ENCODE results near the gene PWP1. TPM values are rescaled to one million over a fixed set of nuclear protein-coding genes. Genes with fewer than 3 reads are reported as not detected.

PWP1 gene
- total RNA-seq, 1 donor from 2014 or later: 99.4 TPM

DNA sequence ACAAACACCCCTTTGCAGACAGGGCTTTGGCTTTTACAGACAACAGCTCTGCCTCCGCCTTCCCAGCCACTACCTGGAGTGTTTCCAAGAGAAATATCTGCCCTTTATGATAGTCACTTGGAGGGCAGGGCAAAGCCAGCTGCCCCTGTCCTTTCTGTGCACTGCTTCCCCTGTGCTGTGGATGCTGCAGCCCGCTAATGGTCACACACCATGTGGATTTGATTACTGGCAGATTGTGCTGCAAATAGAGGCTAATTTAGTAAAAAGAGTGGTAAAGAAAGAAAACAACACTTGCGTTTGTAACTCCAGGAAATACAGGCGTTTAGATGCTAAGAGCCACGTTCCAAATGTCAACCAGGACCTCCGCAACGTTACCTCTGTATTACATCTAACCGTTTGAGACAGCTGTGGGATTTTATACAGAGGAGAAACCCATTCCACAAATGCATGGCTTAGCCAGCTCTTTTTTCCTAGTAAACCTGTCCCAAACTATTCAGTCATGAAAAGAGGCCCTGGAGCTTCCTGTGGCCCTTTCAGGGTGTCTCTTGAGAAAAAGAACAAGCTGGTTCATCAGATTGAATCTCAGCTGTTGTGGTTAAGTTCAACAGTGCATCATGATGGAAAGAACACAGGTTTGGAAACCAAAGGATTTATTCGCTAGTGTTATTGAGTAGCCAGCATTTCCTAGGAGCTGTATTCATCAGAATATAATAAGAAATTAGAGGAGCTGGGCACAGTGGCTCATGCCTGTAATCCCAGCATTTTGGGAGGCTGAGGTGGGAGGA, 30.1 kb upstream of the PWP1 start:
- no peak for DNase-seq (ENCODE audit: low read depth)
- Histone ChIP-seq H3K36me3 (ENCODE audit: control insufficient read depth, insufficient read depth, low read length) (no peaks in the 10 kb centered on the region), H3K4me3 (ENCODE audit: low read depth, low read length) (no peak overlapping the region), H3K27me3 (ENCODE audit: control insufficient read depth, insufficient read depth, low read length) (no peaks in the 10 kb centered on the region)
- TF ChIP-seq, protein P1, sequence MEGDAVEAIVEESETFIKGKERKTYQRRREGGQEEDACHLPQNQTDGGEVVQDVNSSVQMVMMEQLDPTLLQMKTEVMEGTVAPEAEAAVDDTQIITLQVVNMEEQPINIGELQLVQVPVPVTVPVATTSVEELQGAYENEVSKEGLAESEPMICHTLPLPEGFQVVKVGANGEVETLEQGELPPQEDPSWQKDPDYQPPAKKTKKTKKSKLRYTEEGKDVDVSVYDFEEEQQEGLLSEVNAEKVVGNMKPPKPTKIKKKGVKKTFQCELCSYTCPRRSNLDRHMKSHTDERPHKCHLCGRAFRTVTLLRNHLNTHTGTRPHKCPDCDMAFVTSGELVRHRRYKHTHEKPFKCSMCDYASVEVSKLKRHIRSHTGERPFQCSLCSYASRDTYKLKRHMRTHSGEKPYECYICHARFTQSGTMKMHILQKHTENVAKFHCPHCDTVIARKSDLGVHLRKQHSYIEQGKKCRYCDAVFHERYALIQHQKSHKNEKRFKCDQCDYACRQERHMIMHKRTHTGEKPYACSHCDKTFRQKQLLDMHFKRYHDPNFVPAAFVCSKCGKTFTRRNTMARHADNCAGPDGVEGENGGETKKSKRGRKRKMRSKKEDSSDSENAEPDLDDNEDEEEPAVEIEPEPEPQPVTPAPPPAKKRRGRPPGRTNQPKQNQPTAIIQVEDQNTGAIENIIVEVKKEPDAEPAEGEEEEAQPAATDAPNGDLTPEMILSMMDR (IDR thresholded peaks at IDR 0.05; ENCODE audit: insufficient read depth, low read length, poor library complexity, severe bottlenecking): no peak

DNA sequence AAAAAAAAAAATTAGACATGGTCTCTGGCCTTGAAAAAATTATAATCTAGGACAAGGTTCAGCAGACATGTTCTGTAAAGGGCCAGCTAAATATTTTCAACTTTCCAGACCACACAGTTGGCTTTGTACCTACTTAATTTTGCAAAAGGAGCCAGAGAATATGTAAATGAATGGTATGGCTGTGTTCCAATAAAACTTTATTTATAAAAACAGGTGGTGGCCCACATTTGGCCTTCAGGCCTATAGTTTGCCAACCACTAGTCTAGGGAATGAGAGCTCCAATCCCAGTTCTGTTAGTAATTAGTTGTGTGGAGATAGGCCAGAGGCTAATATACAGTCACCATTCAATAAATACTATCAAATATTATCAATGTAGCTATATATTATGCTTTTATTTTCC, 29.3 kb upstream of the PWP1 start:
- no peaks in the 10 kb centered on the region for H3K36me3 ChIP-seq (ENCODE audit: control insufficient read depth, insufficient read depth, low read length)
- no peak overlapping the region for H3K4me3 ChIP-seq (ENCODE audit: low read depth, low read length)
- no peaks in the 10 kb centered on the region for H3K27me3 ChIP-seq (ENCODE audit: control insufficient read depth, insufficient read depth, low read length)
- TF ChIP-seq, protein P1 (IDR thresholded peaks at IDR 0.05; ENCODE audit: insufficient read depth, low read length, poor library complexity, severe bottlenecking): no peak
- DNase-seq (ENCODE audit: low read depth): no peak

DNA sequence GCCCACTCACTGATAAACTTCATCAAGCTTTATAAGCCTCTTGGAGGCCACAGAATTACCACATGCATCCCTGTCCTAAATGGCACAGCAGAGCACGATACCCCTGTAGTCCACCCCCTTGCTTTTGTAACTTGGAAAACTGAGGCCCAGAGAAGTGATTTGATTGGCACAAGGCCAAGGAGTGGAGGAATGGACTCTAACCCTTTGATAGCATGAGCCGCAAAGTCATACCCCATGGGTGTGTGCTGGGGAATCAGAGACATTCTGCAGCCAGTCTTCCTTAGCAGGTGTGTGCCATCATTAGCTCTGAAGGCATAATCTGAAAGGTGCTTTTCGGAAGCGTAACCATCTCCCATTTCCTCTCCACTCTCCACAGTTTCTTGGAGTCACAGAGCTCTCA, 28.5 kb upstream of the PWP1 start:
- TF ChIP-seq, protein P1 (IDR thresholded peaks at IDR 0.05; ENCODE audit: insufficient read depth, low read length, poor library complexity, severe bottlenecking): no peak
- DNase-seq (ENCODE audit: low read depth): no peak
- Histone ChIP-seq H3K4me3 (ENCODE audit: low read depth, low read length) (no peak overlapping the region), H3K36me3 (ENCODE audit: control insufficient read depth, insufficient read depth, low read length) (no peaks in the 10 kb centered on the region), H3K27me3 (ENCODE audit: control insufficient read depth, insufficient read depth, low read length) (no peaks in the 10 kb centered on the region)

DNA sequence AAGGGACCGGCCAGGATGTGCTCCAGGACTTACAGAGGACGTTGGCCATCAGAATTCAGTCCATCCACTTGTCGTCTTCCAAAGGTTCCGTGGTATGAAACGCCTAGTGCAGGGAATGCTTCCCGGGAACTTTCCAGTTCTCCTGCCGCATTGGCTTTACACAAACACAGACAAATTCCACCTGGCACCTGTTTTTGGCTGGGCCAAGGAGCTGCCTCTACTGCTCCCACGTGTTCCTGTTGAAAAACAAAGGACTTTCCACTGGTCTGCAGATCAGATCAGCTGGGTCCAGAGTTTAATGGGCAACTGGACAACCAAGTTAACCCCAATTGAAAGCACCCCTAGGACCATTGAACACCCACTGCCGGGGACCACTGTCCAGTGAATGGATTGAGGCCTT, 28.0 kb upstream of the PWP1 start:
- no peak for DNase-seq (ENCODE audit: low read depth)
- TF ChIP-seq, protein P1 (IDR thresholded peaks at IDR 0.05; ENCODE audit: insufficient read depth, low read length, poor library complexity, severe bottlenecking): no peak
- H3K36me3 ChIP-seq (ENCODE audit: control insufficient read depth, insufficient read depth, low read length): no peaks in the 10 kb centered on the region
- no peaks in the 10 kb centered on the region for H3K27me3 ChIP-seq (ENCODE audit: control insufficient read depth, insufficient read depth, low read length)
- no peak overlapping the region for H3K4me3 ChIP-seq (ENCODE audit: low read depth, low read length)

DNA sequence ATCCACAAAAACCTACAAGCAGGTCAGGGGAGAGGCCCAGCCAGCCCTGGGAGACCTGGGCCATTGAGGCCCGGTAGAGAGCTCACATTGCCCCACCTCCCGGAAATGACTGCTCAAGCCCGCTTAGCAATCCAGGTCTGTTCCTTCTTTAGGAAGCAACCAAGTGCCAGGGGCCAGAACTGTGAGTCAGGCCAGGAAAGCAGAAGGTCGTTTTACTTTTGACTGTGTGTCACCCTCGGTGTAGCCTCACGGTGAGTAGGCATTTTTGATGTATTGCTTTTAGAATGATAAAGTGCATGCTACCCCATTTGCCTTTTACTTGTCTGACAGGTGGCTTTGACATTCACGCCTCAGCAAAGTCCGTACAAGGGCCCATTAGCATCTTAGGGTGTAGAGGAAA, 25.4 kb upstream of the PWP1 start:
- Histone ChIP-seq H3K27me3 (ENCODE audit: control insufficient read depth, insufficient read depth, low read length) (no peaks in the 10 kb centered on the region), H3K4me3 (ENCODE audit: low read depth, low read length) (no peak overlapping the region), H3K36me3 (ENCODE audit: control insufficient read depth, insufficient read depth, low read length) (no peaks in the 10 kb centered on the region)
- DNase-seq (ENCODE audit: low read depth): no peak
- TF ChIP-seq, protein P1 (IDR thresholded peaks at IDR 0.05; ENCODE audit: insufficient read depth, low read length, poor library complexity, severe bottlenecking): no peak
